ENCODE measurements around the gene RAD51B. TPM values are rescaled to one million over a fixed set of nuclear protein-coding genes. Genes with fewer than 3 reads are reported as not detected.

RAD51B gene
- total RNA-seq, 1 experiment from 2014 or later = 16.7 TPM

DNA sequence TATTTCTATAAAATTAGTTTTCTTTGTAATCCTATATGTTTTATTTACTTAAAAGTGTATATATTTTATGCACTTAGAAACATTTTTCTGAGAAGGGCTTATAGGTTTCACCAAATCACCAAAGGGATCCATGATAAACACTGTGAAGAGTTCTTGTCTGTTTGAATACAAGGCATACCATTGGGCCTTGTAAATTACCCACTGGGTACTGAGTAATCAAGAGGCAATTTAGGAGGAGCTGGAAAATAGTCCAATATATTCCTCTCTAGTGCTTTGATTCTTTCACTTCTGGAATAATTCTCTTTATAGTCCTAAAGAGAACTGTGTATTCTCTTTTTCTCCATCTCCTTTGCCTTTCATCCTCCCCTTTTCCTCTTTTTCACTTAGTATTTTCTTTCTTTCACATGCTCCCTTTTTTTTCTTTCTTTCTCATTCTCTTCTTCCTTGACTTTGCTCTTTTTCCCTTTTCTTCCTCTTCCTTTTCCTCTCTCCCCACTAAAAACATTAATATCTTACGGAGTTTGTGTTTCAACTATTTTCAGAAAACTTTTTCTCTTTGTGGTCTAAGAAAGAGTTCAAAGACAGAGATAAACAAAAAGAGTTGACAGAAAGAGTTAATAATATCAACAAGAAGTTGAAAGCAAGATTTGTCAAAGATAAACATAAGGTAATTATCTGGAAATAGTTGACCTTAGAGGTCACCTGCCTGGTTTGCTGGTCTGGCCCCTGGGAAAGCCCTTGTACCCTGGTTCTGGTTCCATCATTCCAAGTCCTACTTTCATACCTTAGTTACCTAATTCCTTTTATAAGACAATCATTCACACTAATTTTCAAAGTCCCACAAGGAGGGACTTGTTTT is 435.3 kb downstream of the RAD51B start:
- no peak for DNase-seq
- Histone ChIP-seq H2BK15ac (ENCODE audit: low read depth, low read length) (no peak overlapping the region), H3K27ac (ENCODE audit: insufficient read length, low read depth, low read length) (no peak overlapping the region), H3T11ph (ENCODE audit: low read length) (no peak overlapping the region), H3K18ac (ENCODE audit: insufficient read length, low read depth, low read length) (no peak overlapping the region), H3K79me2 (ENCODE audit: insufficient read depth, low read length) (no peaks in the 10 kb centered on the region), H2AK5ac (ENCODE audit: insufficient read length, low read length) (no peak overlapping the region), H3K79me1 (ENCODE audit: insufficient read depth, low read depth, low read length, poor library complexity, severe bottlenecking) (no peaks in the 10 kb centered on the region), H4K5ac (ENCODE audit: insufficient read length, low read depth, low read length) (no peak overlapping the region), H3K23me2 (ENCODE audit: insufficient read length, low read depth, low read length, poor library complexity, severe bottlenecking) (no peaks in the 10 kb centered on the region), H4K20me1 (ENCODE audit: control insufficient read depth, insufficient read depth, insufficient read length) (no peaks in the 10 kb centered on the region), H4K91ac (ENCODE audit: insufficient read length, low read depth, low read length) (no peak overlapping the region), H3K14ac (ENCODE audit: insufficient read depth, low read length) (no peak overlapping the region), H3K4me2 (ENCODE audit: insufficient read depth, insufficient read length, low read length) (no peak overlapping the region), H3K9me3 (ENCODE audit: control insufficient read depth, low read depth, low read length) (no peaks in the 10 kb centered on the region), H3K4me1 (ENCODE audit: insufficient read depth, low read length) (peaks cover 15% of the 10 kb centered on the region; the same call in 1 of the 2 replicates), H3K9ac (ENCODE audit: extremely low read depth, insufficient read length, low read length) (no peak overlapping the region), H2BK120ac (ENCODE audit: low read depth, low read length, poor library complexity, severe bottlenecking) (no peak overlapping the region), H3K56ac (ENCODE audit: insufficient read length, low read depth, low read length) (no peak overlapping the region), H3K4ac (ENCODE audit: low read depth, low read length) (no peak overlapping the region), H4K8ac (replicated peaks; ENCODE audit: insufficient read length, low read depth, low read length) (no peak overlapping the region), H3K27me3 (ENCODE audit: insufficient read depth, low read length) (no peaks in the 10 kb centered on the region), H2BK12ac (ENCODE audit: insufficient read length, low read depth, low read length) (no peak overlapping the region), H2BK5ac (ENCODE audit: insufficient read length, low read length) (no peak overlapping the region), H3K23ac (ENCODE audit: insufficient read length, low read depth, low read length) (no peak overlapping the region), H2AFZ (ENCODE audit: low read length) (no peak overlapping the region), H2BK20ac (ENCODE audit: low read depth, low read length, poor library complexity, severe bottlenecking) (no peak overlapping the region)
- H3K4me3 Mint-ChIP-seq = no peak overlapping the region
- no peaks in the 10 kb centered on the region for H3K36me3 Mint-ChIP-seq (ENCODE audit: insufficient read depth in 1 of 3, low read depth in 3 of 3)
- 100% methylated on average over 1 of the region's 1 CpG for WGBS (ENCODE audit: extremely low coverage, insufficient read length, low lambda C conversion rate)
- H3K9me3 Mint-ChIP-seq = no peaks in the 10 kb centered on the region
- peaks cover 66 to 76% of the 10 kb centered on the region in 2 experiments for H3K4me1 Mint-ChIP-seq
- peak overlapping the region in 2 of 3 experiments; percentile 6 to 55; a peak in 2 of 7 replicates for H3K27ac Mint-ChIP-seq
- H3K27me3 Mint-ChIP-seq (ENCODE audit: low read depth) = no peaks in the 10 kb centered on the region
- no peak for TF ChIP-seq CTCF (conservative IDR thresholded peaks at IDR 0.05)
